ENCODE results near the gene CAST.

The CAST gene

DNA sequence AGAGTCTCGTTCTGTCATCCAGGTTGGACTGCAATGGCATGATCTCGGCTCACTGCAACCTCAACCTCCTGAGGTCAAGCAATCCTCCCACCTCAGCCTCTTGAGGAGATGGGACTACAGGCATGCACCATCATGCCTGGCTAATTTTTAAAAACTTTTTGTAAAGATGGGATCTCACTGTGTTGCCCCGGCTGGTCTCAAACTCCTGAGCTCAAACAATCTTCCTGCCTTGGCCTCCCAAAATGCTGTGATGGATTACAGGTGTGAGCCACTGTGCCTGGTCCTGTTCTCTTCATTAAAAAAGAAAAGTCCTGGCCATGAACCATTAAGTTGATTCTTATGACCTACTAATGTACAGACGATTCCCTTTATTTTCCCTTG, 90.8 kb downstream of the CAST start:
- TF ChIP-seq CTCF (IDR thresholded peaks at IDR 0.05) = no peak

DNA sequence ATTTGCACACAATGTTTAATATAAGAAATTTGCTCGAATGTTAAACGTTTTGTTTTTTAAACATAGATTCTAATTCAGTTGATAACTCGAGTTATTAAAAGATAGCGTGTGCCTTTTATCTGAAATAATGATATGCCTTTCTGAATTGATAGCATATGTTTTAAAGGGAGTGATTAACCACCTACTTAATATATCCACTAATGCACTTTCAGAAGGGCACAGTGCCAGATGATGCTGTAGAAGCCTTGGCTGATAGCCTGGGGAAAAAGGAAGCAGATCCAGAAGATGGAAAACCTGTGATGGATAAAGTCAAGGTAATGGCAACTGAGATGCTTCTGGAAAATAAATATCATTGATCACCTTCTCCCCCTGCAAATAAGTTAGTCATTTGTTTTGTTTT, 91.7 kb downstream of the CAST start:
- no peak for TF ChIP-seq CTCF (IDR thresholded peaks at IDR 0.05)

DNA sequence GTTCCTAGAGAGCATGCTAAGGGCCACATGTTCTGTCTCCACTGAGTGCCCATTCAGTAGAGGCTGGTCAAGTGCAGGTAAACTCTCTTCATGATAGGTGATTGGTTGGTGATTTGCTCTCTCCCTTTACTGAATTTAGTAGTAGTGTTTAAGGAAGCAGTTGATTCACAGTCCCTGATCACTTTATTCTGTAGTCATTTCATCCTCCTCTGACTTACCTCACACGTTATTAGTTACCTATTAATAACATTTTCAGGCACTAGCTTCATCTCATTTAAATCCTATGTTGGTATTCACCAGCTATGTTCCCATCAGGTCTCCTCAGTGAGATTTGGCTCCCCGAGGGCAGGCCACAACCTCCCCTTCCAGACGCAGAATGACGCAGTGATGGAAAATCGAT, 93.7 kb downstream of the CAST start:
- TF ChIP-seq CTCF (IDR thresholded peaks at IDR 0.05) = no peak

- TF ChIP-seq CTCF (IDR thresholded peaks at IDR 0.05) = no peak
Observed at GRCh38 chr5:96756985-96757384, 94.8 kb downstream of the CAST start.

- TF ChIP-seq CTCF (IDR thresholded peaks at IDR 0.05) = no peak
Observed at GRCh38 chr5:96758621-96759020, 96.4 kb downstream of the CAST start.

GRCh38 chr5:96761618-96762017, 99.4 kb downstream of the CAST start:
- TF ChIP-seq CTCF (IDR thresholded peaks at IDR 0.05) = no peak

- no peak for TF ChIP-seq CTCF (IDR thresholded peaks at IDR 0.05)
Observed at GRCh38 chr5:96763026-96763425, 100.8 kb downstream of the CAST start.

DNA sequence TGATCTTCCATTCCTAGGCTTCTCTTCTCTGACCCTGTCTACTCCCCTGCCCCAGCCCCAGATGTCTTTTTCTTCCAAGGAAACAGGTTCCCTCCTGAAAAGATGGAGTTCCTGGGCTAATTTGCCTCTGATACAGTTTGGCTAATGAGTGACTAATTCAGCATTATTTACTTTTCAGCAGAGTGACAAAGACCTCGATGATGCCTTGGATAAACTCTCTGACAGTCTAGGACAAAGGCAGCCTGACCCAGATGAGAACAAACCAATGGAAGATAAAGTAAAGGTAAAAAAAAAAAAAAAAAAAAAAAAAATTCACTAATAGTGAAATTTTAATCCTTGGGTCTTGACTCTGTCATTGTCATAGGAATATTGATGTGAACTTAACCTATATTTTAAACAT, 102.9 kb downstream of the CAST start:
- TF ChIP-seq CTCF (IDR thresholded peaks at IDR 0.05) = no peak

Measured in LNCAP (cell line).